Spleen (tissue), 13 donors: ENCODE data around the gene GATA6. TPM values are rescaled to one million over a fixed set of nuclear protein-coding genes. Genes with fewer than 3 reads are reported as not detected.

Experiments
- DNase-seq: peaks from one replicate; pipeline ENCODE4 v3.0.0-alpha.2; 2020
- H3K27ac ChIP-seq, 8 donors: fragments of 200-600 bp; sonication (generic) in 7 of 8; 1 replicate in 4 of 8; 2 replicates in 4 of 8; pipeline versions ENCODE4 v1.5.0 to v1.8.0; 2016 to 2021; ENCODE audit warnings: inconsistent platforms in 4 of 8, mild to moderate bottlenecking in 4 of 8, moderate library complexity in 1 of 8
- H3K27me3 ChIP-seq, 7 donors: fragments of 200-600 bp; sonication (generic) in 6 of 7; replicated peaks in 1 of 7; 1 replicate in 4 of 7; 2 replicates in 3 of 7; pipeline versions ENCODE4 v1.5.0 to v1.8.0; 2016 to 2021; ENCODE audit warnings: inconsistent platforms in 3 of 7, mild to moderate bottlenecking in 1 of 7
- H3K36me3 ChIP-seq, 6 donors: fragments of 200-600 bp; sonication (generic) in 5 of 6; 1 replicate in 4 of 6; 2 replicates in 2 of 6; pipeline versions ENCODE4 v1.5.0 to v1.8.0; 2016 to 2021; ENCODE audit warnings: inconsistent platforms in 2 of 6
- H3K4me1 ChIP-seq, 6 donors: fragments of 200-600 bp; sonication (generic) in 5 of 6; 1 replicate in 3 of 6; 2 replicates in 3 of 6; pipeline versions ENCODE4 v1.5.0 to v1.8.0; 2016 to 2021; ENCODE audit warnings: inconsistent platforms in 3 of 6
- H3K4me3 ChIP-seq, 8 donors: fragments of 200-600 bp; sonication (generic) in 7 of 8; 1 replicate in 4 of 8; 2 replicates in 4 of 8; pipeline versions ENCODE4 v1.5.0 to v1.8.0; 2016 to 2021; ENCODE audit warnings: inconsistent platforms in 4 of 8, mild to moderate bottlenecking in 4 of 8, moderate library complexity in 2 of 8
- H3K9me3 ChIP-seq, 8 donors: fragments of 200-600 bp; sonication (generic) in 7 of 8; 1 replicate in 4 of 8; 2 replicates in 4 of 8; pipeline versions ENCODE4 v1.5.0 to v1.8.0; 2016 to 2021; ENCODE audit warnings: inconsistent platforms in 4 of 8
- POLR2A ChIP-seq, 3 donors: fragments of 450-650 bp; IDR thresholded peaks; one replicate each; pipeline ENCODE4 v1.5.1; 2017; ENCODE audit warnings: antibody characterized with exemption in 3 of 3, mild to moderate bottlenecking in 1 of 3
- POLR2AphosphoS5 ChIP-seq, 3 donors: sonication (generic); formaldehyde crosslinking; IDR thresholded peaks; one replicate each; pipeline ENCODE4 v1.5.1; 2017; ENCODE audit warnings: antibody characterized with exemption in 3 of 3
- WGBS, 5 donors: extraction: QIAGEN DNeasy Blood & Tissue Kit in 3 of 5; methylation state at CpG; one replicate each; pipeline versions ENCODE4 v1.1.5 to v1.1.7; 2013 to 2018; 5-methylcytosine and 5-hydroxymethylcytosine counted together
- intact Hi-C: fragments of 100-400 bp; cut with DNase I; formaldehyde crosslinking; loops from one replicate; pipeline ENCODE4 v1.15.0; 2023; ENCODE audit warnings: low total_unique reads
- long read RNA-seq, 2 donors: transcript quantifications; one replicate each; lab custom pipeline, GENCODE V29; 2026
- polyA plus RNA-seq, 3 donors: library from polyadenylated mRNA; stranded (reverse); fragments of 200-250 nt; gene quantifications; one replicate each; pipeline ENCODE4 v1.2.1, GENCODE V29; 2013
- total RNA-seq, 7 donors: library from RNA; depleted of rRNA in 3 of 7; stranded (reverse); fragments of >200 nt in 3 of 7; fragmentation: NEBNext Ultra II Directional in 4 of 7; extraction: Animal tissue kit (Norgen Biotek cat#: 25700) in 4 of 7; gene quantifications; one replicate each; pipeline versions ENCODE4 v1.1.0 to v1.2.1, GENCODE V29; 2016 to 2021
- TF ChIP-seq, protein P1 (sequence below), 11 experiments: fragments of 200-600 bp in 7 of 11; fragments of 450-650 bp in 4 of 11; sonication (generic) in 4 of 11; IDR thresholded peaks in 8 of 11; conservative IDR thresholded peaks in 3 of 11; 1 replicate in 7 of 11; 2 replicates in 4 of 11; pipeline versions ENCODE4 v1.4.0 to v1.8.0; 2016 to 2021; ENCODE audit warnings: antibody characterized with exemption in 11 of 11, inconsistent platforms in 4 of 11, mild to moderate bottlenecking in 1 of 11
- donor health status: healthy with polysubstance abuse.
- donor health status: DM: no; HTN: no; CAD: no; lungs with moderate emphysema.
- donor health status: DM: no; HTN: no; CAD: no.
- donor health status: Bipolar disorder and iron deficiency.
- donor health status: healthy.
- donor health status: DM: no; HTN: no; CAD: no.
- donor health status: DM: yes; HTN: yes; CAD: no.

The GATA6 gene
- total RNA-seq (10 to 100 TPM; 27.4 to 65.3 (median 42.3) TPM), polyA plus RNA-seq (10 to 100 TPM in 1 of 3 donors, 1 to 10 TPM in 2; 4.2 to 14.8 (median 4.9) TPM)
- long read RNA-seq, donor 1, transcript GATA6-201 (7 exons, 3,770 nt) = major isoform, 5 of 6 reads
- long read RNA-seq, donor 1, partial matches to known transcripts = 0 of 6 reads
- long read RNA-seq, donor 1, other reads (novel, unspliced or antisense) = 0 of 6 reads
- long read RNA-seq, donor 2, transcript GATA6-201 (7 exons, 3,770 nt) = major isoform, 5 of 5 reads
- long read RNA-seq, donor 2, partial matches to known transcripts = 0 of 5 reads
- long read RNA-seq, donor 2, other reads (novel, unspliced or antisense) = 0 of 5 reads

DNA sequence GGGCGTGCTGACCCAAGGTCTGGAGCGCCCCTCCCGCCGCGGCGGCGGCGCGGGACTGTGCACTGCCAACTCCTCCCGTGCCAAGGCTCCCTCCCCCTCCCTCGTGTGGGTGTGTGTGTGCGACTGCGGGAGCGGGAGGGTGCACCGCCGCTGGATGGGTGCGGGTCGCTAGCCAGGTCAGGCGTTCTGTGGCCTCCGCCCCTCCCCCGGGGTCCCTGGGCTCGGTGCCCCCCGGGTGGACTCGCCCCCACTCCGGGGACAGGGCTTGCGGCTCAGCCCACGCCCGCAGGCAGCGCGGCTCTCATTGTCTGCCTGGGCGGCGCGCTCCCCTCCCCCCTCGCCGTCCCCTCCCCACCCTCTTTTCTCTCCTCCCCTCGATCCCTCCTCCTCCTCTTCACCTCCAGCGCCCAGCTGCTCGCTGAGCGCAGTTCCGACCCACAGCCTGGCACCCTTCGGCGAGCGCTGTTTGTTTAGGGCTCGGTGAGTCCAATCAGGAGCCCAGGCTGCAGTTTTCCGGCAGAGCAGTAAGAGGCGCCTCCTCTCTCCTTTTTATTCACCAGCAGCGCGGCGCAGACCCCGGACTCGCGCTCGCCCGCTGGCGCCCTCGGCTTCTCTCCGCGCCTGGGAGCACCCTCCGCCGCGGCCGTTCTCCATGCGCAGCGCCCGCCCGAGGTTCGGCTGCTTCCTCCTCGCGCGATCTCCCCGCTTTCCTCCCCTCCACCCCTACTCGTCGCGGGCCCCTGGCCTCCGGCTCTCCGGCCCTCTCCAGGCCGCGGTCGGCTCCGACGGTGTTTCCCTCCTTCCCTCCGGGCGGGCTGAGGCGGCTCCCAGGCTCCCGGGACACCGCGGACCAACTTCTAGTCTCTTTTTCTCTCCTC is at the start of gene GATA6:
Gene GATA6, plus strand, starts transcription at position 579 of the 878 bp plus-strand sequence. CDS start 1,556 bp downstream, outside the sequence.
- H3K9me3 ChIP-seq = no peaks in the 10 kb centered on the region
- 1 to 2% (median 1%) methylated on average over 72 to 87 of the region's 87 CpGs for WGBS, 5 donors
- intact Hi-C loops = loop anchor here (10.0 kb wide), 1 partner anchor 144 kb away; no protein-coding TSS in a partner anchor
- H3K4me3 ChIP-seq = peak within 1 kb of the TSS; percentile 44 to 86 (median 64)
- TF ChIP-seq, protein P1, sequence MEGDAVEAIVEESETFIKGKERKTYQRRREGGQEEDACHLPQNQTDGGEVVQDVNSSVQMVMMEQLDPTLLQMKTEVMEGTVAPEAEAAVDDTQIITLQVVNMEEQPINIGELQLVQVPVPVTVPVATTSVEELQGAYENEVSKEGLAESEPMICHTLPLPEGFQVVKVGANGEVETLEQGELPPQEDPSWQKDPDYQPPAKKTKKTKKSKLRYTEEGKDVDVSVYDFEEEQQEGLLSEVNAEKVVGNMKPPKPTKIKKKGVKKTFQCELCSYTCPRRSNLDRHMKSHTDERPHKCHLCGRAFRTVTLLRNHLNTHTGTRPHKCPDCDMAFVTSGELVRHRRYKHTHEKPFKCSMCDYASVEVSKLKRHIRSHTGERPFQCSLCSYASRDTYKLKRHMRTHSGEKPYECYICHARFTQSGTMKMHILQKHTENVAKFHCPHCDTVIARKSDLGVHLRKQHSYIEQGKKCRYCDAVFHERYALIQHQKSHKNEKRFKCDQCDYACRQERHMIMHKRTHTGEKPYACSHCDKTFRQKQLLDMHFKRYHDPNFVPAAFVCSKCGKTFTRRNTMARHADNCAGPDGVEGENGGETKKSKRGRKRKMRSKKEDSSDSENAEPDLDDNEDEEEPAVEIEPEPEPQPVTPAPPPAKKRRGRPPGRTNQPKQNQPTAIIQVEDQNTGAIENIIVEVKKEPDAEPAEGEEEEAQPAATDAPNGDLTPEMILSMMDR (IDR thresholded peaks at IDR 0.05 in 8 of 11, conservative IDR thresholded peaks at IDR 0.05 in 3 of 11) = peak in 6 of 11 experiments; percentile 14 to 29 (median 24)
- TF ChIP-seq POLR2A (IDR thresholded peaks at IDR 0.05) (peak in 1 of 3 donors; percentile 85), POLR2AphosphoS5 (IDR thresholded peaks at IDR 0.05) (peak; percentile 87 to 95 (median 91))
- H3K27me3 ChIP-seq = peaks cover 10 to 100% (median 83%) of the 10 kb centered on the region in 7 donors
- peaks cover 3 to 65% (median 37%) of the 10 kb centered on the region in 6 donors for H3K4me1 ChIP-seq
- peaks cover 0 to 21% (median 0%) of the 10 kb centered on the region in 6 donors for H3K36me3 ChIP-seq
- DNase-seq = peak; percentile 84
- H3K27ac ChIP-seq = peak within 1 kb of the TSS; percentile 77 to 93 (median 90)

DNA sequence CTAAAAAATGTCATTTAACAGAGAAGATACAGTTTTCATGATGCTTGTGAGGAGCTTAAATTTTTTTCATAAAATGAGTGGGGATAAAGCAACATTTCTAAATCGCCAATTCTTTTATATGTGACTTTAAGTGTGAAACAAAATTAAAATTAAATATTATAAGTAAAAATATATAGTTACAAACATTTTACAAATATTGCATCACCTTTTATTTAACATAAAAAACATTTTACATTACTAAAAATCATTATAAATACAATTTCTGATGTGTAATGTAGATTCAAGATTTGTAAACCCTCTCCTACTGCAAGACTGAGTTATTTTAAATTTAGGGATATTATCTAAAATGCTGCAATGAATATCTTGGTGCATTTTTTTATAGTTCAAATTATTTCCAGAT is 44.4 kb upstream of the GATA6 start:
- H3K9me3 ChIP-seq = peaks cover 0 to 12% (median 0%) of the 10 kb centered on the region in 8 donors
- H3K27ac ChIP-seq = no peak overlapping the region
- no peak for DNase-seq
- H3K4me3 ChIP-seq = no peak overlapping the region
- intact Hi-C loops = no loop called here
- WGBS, 5 donors = 84 to 100% (median 94%) methylated on average over 1 of the region's 1 CpG
- H3K4me1 ChIP-seq = no peaks in the 10 kb centered on the region
- H3K36me3 ChIP-seq = no peaks in the 10 kb centered on the region
- peaks cover 0 to 7% (median 0%) of the 10 kb centered on the region in 7 donors for H3K27me3 ChIP-seq
- TF ChIP-seq POLR2AphosphoS5 (IDR thresholded peaks at IDR 0.05) (no peak), POLR2A (IDR thresholded peaks at IDR 0.05) (no peak)
- TF ChIP-seq, protein P1 (IDR thresholded peaks at IDR 0.05 in 8 of 11, conservative IDR thresholded peaks at IDR 0.05 in 3 of 11) = no peak

DNA sequence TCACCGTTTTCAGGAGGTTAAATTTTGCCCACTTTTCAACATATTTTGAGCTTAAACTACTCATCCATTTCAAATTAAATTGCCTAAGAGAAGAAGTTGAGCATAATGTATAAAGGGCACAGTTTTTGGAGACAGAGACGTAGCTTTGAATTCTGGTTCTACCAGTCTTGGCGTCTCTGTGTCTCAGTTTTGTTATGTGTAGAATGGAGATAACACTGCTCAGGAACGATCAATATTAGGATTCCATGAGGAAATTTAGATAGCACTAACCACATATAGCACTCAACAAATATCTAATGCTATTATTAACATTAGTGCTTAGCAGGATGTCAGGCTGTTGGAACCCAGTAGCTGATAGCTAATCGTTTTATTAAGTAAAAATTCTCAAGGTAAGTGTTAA is 40.4 kb upstream of the GATA6 start:
- H3K9me3 ChIP-seq = no peaks in the 10 kb centered on the region
- no peak overlapping the region for H3K4me3 ChIP-seq
- no peak overlapping the region for H3K27ac ChIP-seq
- intact Hi-C loops = no loop called here
- H3K27me3 ChIP-seq = peaks cover 0 to 7% (median 0%) of the 10 kb centered on the region in 7 donors
- no peak for TF ChIP-seq POLR2A (IDR thresholded peaks at IDR 0.05)
- no peak for TF ChIP-seq POLR2AphosphoS5 (IDR thresholded peaks at IDR 0.05)
- TF ChIP-seq, protein P1 (IDR thresholded peaks at IDR 0.05 in 8 of 11, conservative IDR thresholded peaks at IDR 0.05 in 3 of 11) = no peak
- DNase-seq = no peak
- 76 to 89% (median 85%) methylated on average over 5 of the region's 5 CpGs for WGBS, 5 donors
- H3K36me3 ChIP-seq = no peaks in the 10 kb centered on the region
- no peaks in the 10 kb centered on the region for H3K4me1 ChIP-seq
